HG02642 (cell line): ENCODE results near the gene LELP1.
"Not testable (repeated sequence)": the region's sequence is repeated elsewhere in the genome, so short reads cannot be mapped to it uniquely, and the experiment has no call there.

Experiments
- ATAC-seq: cut with Tn5 transposase; IDR thresholded peaks from one replicate; pipeline ENCODE4 v1.9.1; 2021; ENCODE audit warnings: mild to moderate bottlenecking; ENCODE audit not compliant: unreplicated experiment, poor library complexity

LELP1 gene

GRCh38 chr1:153203130-153203529 lies at the start of gene LELP1:
LELP1 (plus strand) TSS chr1:153203430; CDS start chr1:153204708, 1,278 bp downstream.
- ATAC-seq = no peak

GRCh38 chr1:153155541-153155940 lies 47.7 kb upstream of the LELP1 start:
- no peak for ATAC-seq

GRCh38 chr1:153168686-153169085 lies 34.5 kb upstream of the LELP1 start:
- no peak for ATAC-seq

- no peak for ATAC-seq
These were observed 28.6 kb upstream of the LELP1 start for GRCh38 chr1:153174624-153175023.

- no peak for ATAC-seq
These were observed 24.3 kb upstream of the LELP1 start for GRCh38 chr1:153178922-153179321.

- no peak for ATAC-seq
These were observed 22.7 kb upstream of the LELP1 start for GRCh38 chr1:153180556-153180955.

GRCh38 chr1:153188301-153188700 lies 14.9 kb upstream of the LELP1 start:
- ATAC-seq = not testable (repeated sequence)

GRCh38 chr1:153190373-153190772 lies 12.9 kb upstream of the LELP1 start:
- ATAC-seq = no peak

GRCh38 chr1:153192697-153193096 lies 10.5 kb upstream of the LELP1 start:
- ATAC-seq = no peak

GRCh38 chr1:153194331-153195050 lies 8.7 kb upstream of the LELP1 start:
- ATAC-seq = no peak

GRCh38 chr1:153195216-153195615 lies 8.0 kb upstream of the LELP1 start:
- ATAC-seq = no peak

- ATAC-seq = no peak
These were observed 1.2 kb upstream of the LELP1 start for GRCh38 chr1:153202006-153202405.

GRCh38 chr1:153206631-153207030 lies 3.4 kb downstream of the LELP1 start:
- no peak for ATAC-seq

- ATAC-seq = no peak
These were observed 7.0 kb downstream of the LELP1 start for GRCh38 chr1:153210206-153210605.

GRCh38 chr1:153212201-153212600 lies 9.0 kb downstream of the LELP1 start:
- no peak for ATAC-seq

GRCh38 chr1:153213519-153213918 lies 10.3 kb downstream of the LELP1 start:
- no peak for ATAC-seq

- no peak for ATAC-seq
These were observed 14.0 kb downstream of the LELP1 start, which contains the start of gene PRR9 for GRCh38 chr1:153217212-153217611. PRR9 (plus strand) TSS chr1:153217584; CDS start chr1:153218145, 561 bp downstream.

GRCh38 chr1:153217744-153218416 lies 14.7 kb downstream of the LELP1 start:
- ATAC-seq = no peak

GRCh38 chr1:153220606-153221303 lies 17.5 kb downstream of the LELP1 start:
- ATAC-seq = no peak

GRCh38 chr1:153223040-153223891 lies 20.0 kb downstream of the LELP1 start:
- ATAC-seq = peak; percentile 75
